RWPE2 (cell line): ENCODE measurements around the gene RNU1-1.

Experiments
- ATAC-seq: fragments of 200-7000 bp; cut with Tn5 transposase; 3 replicates; pipeline ENCODE4 v1.9.1; 2021; ENCODE audit warnings: low read depth
- DNase-seq: peaks from one replicate; pipeline ENCODE4 v3.0.0-alpha.2; 2020; ENCODE audit warnings: low spot score
- H3K27ac ChIP-seq: fragments of 450-650 bp; 2 replicates; pipeline ENCODE4 v1.5.1; 2017; ENCODE audit warnings: mild to moderate bottlenecking; ENCODE audit not compliant: poor library complexity, severe bottlenecking
- H3K27me3 ChIP-seq: fragments of 250-450 bp; sonication (Bioruptor Pico); 2 replicates; pipeline ENCODE4 v1.5.1; 2021; ENCODE audit warnings: mild to moderate bottlenecking, moderate library complexity; ENCODE audit not compliant: insufficient read depth, poor library complexity, severe bottlenecking
- H3K36me3 ChIP-seq: fragments of 250-450 bp; sonication (Bioruptor Pico); 2 replicates; pipeline ENCODE4 v1.5.1; 2020; ENCODE audit warnings: low read depth, mild to moderate bottlenecking, moderate library complexity
- H3K4me1 ChIP-seq: fragments of 250-450 bp; sonication (Bioruptor Pico); 2 replicates; pipeline ENCODE4 v1.5.1; 2021; ENCODE audit warnings: mild to moderate bottlenecking, moderate library complexity; ENCODE audit not compliant: insufficient read depth, poor library complexity, severe bottlenecking
- H3K4me3 ChIP-seq: fragments of 250-450 bp; sonication (Bioruptor Pico); 2 replicates; pipeline ENCODE4 v1.5.1; 2021; ENCODE audit warnings: mild to moderate bottlenecking, moderate library complexity; ENCODE audit not compliant: severe bottlenecking
- H3K9me3 ChIP-seq: fragments of 250-450 bp; sonication (Bioruptor Pico); 2 replicates; pipeline ENCODE4 v1.5.1; 2021; ENCODE audit warnings: mild to moderate bottlenecking, moderate library complexity; ENCODE audit not compliant: severe bottlenecking
- TF ChIP-seq, protein P1 (sequence below): fragments of 450-650 bp; IDR thresholded peaks from one replicate; pipeline ENCODE4 v1.5.1; 2017; ENCODE audit warnings: mild to moderate bottlenecking, moderate library complexity; ENCODE audit not compliant: poor library complexity, severe bottlenecking

Gene RNU1-1

DNA sequence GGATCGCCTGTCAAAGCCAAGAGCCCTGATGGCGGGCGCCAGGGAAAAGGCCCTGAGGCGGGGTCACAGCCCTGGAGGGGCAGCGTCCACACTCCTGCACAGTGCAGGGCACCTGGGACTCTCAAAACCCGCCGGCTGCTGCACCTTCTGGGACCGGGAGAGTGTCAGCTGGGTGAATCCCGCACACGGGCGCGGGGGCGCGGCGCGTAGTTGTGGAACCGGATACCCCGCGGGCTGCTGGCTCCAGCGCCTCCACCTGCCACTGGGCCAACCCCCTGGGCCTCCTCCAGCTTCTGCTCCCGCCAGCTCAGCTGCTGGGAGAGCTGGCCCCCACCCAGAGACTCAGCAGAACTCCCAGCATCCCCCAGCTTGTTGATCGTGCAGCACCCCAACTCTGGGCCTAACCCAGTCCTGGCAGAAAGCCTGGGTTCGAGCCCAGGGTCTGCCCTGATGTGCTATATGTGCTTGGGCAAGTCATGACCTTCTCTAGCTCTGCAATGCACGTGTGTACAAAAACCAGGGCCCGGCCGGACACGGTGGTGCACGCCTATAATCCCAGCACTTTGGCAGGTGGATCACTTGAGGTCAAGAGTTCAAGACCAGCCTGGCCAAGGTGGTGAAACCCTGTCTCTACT is 39.8 kb downstream of the RNU1-1 start:
- Histone ChIP-seq H3K27me3 (no peaks in the 10 kb centered on the region), H3K4me3 (no peak overlapping the region), H3K27ac (no peak overlapping the region), H3K9me3 (no peaks in the 10 kb centered on the region), H3K4me1 (no peaks in the 10 kb centered on the region), H3K36me3 (peaks cover 10% of the 10 kb centered on the region; the same call in 1 of the 2 replicates)
- ATAC-seq, result no peak
- TF ChIP-seq, protein P1, sequence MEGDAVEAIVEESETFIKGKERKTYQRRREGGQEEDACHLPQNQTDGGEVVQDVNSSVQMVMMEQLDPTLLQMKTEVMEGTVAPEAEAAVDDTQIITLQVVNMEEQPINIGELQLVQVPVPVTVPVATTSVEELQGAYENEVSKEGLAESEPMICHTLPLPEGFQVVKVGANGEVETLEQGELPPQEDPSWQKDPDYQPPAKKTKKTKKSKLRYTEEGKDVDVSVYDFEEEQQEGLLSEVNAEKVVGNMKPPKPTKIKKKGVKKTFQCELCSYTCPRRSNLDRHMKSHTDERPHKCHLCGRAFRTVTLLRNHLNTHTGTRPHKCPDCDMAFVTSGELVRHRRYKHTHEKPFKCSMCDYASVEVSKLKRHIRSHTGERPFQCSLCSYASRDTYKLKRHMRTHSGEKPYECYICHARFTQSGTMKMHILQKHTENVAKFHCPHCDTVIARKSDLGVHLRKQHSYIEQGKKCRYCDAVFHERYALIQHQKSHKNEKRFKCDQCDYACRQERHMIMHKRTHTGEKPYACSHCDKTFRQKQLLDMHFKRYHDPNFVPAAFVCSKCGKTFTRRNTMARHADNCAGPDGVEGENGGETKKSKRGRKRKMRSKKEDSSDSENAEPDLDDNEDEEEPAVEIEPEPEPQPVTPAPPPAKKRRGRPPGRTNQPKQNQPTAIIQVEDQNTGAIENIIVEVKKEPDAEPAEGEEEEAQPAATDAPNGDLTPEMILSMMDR, result no peak
- no peak for DNase-seq

DNA sequence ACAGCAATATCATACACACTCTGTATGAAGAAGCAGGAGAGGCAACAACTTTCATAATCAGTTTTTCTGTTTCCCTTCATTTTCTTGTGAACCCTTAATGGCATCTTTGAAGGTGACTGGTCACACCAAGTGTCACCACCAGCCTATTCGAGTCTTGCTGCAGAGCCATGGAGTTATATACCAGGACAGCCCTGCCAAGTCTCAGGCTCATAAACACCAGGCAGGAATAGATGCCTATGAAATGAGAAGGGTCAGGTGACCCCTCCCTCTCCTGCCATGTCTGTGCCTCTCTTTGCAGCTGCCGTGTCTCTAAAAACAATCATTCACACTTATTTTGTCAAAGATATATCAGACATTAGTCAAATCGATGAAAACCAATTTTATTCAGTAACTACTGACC is 45.5 kb downstream of the RNU1-1 start:
- Histone ChIP-seq H3K4me3 (no peak overlapping the region), H3K36me3 (peaks cover 11% of the 10 kb centered on the region; the same call in 1 of the 2 replicates), H3K9me3 (no peaks in the 10 kb centered on the region), H3K4me1 (no peaks in the 10 kb centered on the region), H3K27ac (no peak overlapping the region), H3K27me3 (no peaks in the 10 kb centered on the region)
- TF ChIP-seq, protein P1, result no peak
- ATAC-seq (no peak), DNase-seq (no peak)

DNA sequence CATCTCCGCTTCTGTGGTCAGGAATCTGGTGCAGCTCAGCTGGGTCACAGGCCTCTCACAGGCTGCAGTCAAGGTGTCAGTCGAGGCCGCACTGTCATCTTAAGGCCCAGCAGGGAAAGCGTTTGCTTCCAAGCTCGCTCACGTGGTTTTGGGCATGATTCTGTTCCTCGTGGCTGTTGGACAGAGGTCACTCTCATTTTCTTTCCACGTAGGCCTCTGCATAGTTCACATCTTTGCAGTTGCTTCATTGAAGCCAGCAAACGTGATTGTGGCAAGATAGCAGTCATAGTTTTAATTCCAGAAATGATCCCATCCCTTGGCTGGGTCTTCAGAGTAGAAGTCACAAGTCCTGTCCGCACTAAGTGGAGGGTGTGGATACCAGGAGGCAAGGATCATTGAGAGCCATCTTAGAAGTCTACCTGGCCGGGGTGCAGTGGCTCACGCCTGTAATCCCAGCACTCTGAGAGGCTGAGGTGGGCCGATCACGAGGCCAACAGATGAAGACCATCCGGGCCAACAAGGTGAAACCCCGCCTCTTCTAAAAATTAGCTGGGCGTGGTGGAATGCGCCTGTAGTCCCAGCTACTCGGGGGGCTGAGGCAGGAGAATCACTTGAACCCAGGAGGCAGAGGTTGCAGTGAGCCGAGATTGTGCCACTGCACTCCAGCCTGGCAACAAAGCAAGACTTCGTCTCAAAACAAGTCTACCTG is 49.0 kb downstream of the RNU1-1 start:
- ATAC-seq, result no peak
- Histone ChIP-seq H3K27ac (no peak overlapping the region), H3K4me1 (no peaks in the 10 kb centered on the region), H3K4me3 (no peak overlapping the region), H3K27me3 (no peaks in the 10 kb centered on the region), H3K9me3 (no peaks in the 10 kb centered on the region), H3K36me3 (peaks cover 7% of the 10 kb centered on the region)
- DNase-seq, result no peak
- TF ChIP-seq, protein P1, result no peak
